Embryonic facial prominence (tissue), 1 donor: Measurements from ENCODE around the gene SRSF6.
"Not testable (repeated sequence)": the region's sequence is repeated elsewhere in the genome, so short reads cannot be mapped to it uniquely, and the experiment has no call there.

Source experiments
- DNase-seq: peaks from one replicate; pipeline ENCODE4 v3.0.0-alpha.2; 2016; ENCODE audit errors: extremely low spot score

The SRSF6 gene

GRCh38 chr20:43448748-43449535 lies 8.8 kb upstream of the SRSF6 start:
- no peak for DNase-seq

GRCh38 chr20:43450841-43451799 lies 6.6 kb upstream of the SRSF6 start:
- DNase-seq: no peak

- no peak for DNase-seq
Measured at GRCh38 chr20:43452404-43453126, 5.1 kb upstream of the SRSF6 start.

GRCh38 chr20:43456252-43456651 lies 1.4 kb upstream of the SRSF6 start:
- DNase-seq: not testable (repeated sequence)

GRCh38 chr20:43456809-43457639 lies 672 bp upstream of the SRSF6 start:
- peak; percentile 94 for DNase-seq

GRCh38 chr20:43458422-43458924 lies 777 bp downstream of the SRSF6 start:
- DNase-seq: no peak

- no peak for DNase-seq
Measured at GRCh38 chr20:43459022-43459942, 1.6 kb downstream of the SRSF6 start.

GRCh38 chr20:43460172-43460829 lies 2.6 kb downstream of the SRSF6 start:
- DNase-seq: no peak

GRCh38 chr20:43460830-43461200 lies 3.1 kb downstream of the SRSF6 start:
- DNase-seq: no peak

GRCh38 chr20:43461894-43462659 lies 4.4 kb downstream of the SRSF6 start:
- no peak for DNase-seq

GRCh38 chr20:43462660-43463526 lies 5.2 kb downstream of the SRSF6 start:
- DNase-seq: no peak

- no peak for DNase-seq
Measured at GRCh38 chr20:43463527-43464218, 6.0 kb downstream of the SRSF6 start.

- no peak for DNase-seq
Measured at GRCh38 chr20:43464219-43464790, 6.6 kb downstream of the SRSF6 start.

GRCh38 chr20:43465625-43465943 lies 7.9 kb downstream of the SRSF6 start:
- DNase-seq: no peak

- DNase-seq: no peak
Measured at GRCh38 chr20:43467589-43467988, 9.9 kb downstream of the SRSF6 start.

GRCh38 chr20:43472671-43473380 lies 15.1 kb downstream of the SRSF6 start:
- no peak for DNase-seq
